ENCODE data around the gene RAB8A.
A peak's percentile ranks its signal among the peaks of the same experiment; 100 is the strongest.
"Not testable (repeated sequence)": the region's sequence is repeated elsewhere in the genome, so short reads cannot be mapped to it uniquely, and the experiment has no call there.

RAB8A gene

DNA sequence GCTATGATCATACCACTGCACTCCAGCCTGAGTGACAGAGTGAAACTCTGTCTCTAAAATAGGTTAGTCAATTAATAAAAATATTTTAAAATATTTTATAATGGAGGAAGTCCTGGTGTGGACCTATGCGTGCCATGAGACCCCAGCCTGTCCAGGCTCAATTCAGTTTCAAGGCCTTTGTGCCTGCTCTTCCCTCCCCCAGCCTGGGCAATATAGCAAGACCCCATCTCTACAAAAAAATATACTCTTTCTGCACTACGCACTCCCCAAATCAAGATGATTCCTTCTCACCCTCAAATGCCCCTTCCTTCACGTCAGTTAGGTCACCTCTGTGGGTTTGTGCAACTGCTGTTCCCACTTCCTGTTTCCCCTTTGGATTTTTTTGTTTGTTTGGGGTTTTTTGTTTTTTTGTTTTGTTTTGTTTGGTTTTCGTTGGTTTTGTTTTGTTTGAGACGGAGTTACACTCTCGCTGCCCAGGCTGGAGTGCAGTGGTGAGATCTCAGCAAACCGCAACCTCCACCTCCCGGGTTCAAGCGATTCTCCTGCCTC is 30.4 kb downstream of the RAB8A start:
- no peak for DNase-seq (ENCODE audit: low read depth)

DNA sequence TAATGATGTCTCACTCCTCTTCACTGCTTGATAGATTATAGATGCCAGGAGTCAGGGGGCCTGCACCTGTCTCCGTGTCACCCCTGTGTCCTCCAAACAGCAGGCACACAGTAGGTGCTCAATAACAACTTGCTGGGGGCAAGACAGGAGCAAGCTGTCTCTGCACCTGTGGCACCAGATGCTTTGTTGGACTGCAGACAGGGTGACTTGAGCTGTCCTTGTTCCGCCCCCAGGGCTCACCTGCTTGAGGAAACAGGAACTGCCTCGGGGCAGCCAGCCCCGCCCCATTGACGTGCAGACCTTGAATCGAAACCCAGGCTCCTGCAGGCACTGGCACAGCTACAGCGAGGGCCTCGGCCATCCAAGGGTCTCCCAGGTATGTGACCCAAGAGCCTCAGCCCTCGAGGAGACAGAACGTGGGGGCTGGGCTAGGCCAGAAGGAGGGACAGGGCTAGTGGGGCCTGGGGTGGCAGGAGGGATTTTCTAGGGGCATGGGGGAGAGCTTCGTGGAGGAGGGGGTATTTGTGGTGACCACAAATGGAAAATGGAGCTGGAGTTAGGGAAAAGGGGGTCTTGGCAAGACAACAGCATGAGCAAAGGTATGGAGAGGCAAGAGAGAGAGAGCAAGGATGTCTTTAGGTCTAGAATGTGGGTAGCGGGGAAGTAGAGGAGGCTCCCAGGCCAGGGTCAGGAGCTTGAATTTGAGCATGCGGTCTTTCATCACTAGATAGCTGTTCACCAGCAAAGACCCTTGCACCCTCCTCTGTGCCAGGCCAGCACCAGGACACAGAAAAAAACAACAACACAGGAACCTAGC is 31.9 kb downstream of the RAB8A start, which contains the start of gene HSH2D:
HSH2D (plus strand) TSS at position 287 of the 817 bp plus-strand sequence. CDS start 5,066 bp downstream, outside the sequence.
- no peak for DNase-seq (ENCODE audit: low read depth)

DNA sequence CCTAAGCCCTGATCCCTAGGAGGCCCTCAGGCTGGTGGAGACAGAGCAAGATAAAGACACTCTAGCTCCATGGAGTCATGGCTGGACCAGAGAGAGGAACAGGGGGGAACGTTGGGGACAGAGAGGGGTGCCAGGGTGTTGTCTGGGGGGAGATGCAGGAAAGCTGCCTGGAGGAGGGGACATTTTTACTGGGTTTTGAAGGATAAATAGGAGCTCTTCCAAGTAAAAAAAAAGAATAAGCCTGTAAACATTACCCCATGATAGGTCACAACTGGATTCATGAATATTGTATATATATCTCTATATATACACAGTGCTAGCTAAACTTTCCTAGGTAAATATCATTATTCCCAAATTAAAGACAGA is 32.5 kb downstream of the RAB8A start:
- DNase-seq (ENCODE audit: low read depth): no peak

DNA sequence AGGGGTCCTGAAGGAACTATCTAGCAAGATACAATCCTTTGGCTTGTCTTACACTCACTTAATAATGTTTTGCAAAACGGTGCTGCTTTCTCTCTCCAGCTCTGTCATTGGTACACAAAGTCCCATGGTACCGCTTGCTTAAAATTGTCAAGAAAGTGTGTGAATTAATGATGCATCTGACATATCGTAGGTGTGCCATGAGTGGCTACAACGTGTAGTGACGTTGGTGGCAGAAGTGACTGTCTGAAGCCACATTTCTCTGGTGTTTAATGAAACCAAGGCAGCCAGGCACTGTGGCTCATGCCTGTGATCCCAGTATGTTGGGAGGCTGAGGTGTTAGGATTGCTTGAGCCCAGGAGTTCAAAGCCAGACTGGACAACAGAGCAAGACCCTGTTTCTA is 34.4 kb downstream of the RAB8A start:
- no peak for DNase-seq (ENCODE audit: low read depth)

DNA sequence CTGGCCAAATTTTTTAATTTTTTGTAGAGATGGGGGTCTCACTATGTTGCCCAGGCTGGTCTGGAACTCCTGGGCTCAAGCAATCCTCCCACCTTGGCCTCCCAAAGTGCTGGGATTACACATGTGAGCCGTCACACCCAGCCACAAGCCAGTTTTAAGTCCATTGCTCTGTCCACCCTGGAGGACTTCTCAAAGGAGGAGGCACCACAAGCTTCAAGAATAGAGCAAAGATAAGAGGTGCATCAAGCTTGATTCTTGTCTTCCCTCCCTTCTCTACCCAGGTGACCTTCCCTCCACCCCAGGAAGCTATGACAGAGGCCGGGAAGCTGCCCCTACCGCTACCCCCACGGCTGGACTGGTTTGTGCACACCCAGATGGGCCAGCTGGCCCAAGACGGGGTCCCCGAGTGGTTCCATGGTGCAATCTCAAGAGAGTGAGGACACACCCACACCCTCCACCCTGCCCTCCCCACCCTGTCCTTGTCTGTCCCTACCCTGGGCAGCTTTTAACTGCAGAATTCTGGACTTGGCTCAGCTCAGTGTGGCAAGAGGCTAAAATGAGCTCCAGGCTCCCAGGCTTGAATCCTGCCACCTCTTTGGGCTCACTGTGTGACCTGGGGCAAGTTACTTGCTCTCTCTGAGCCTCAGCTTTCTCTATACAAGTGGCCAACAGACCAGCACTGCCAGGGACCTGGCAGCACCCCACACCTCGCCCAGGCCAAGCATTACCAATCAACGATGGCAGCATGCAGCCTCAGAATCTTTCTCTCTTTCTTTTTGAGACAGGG is 36.9 kb downstream of the RAB8A start:
- DNase-seq (ENCODE audit: low read depth): no peak

DNA sequence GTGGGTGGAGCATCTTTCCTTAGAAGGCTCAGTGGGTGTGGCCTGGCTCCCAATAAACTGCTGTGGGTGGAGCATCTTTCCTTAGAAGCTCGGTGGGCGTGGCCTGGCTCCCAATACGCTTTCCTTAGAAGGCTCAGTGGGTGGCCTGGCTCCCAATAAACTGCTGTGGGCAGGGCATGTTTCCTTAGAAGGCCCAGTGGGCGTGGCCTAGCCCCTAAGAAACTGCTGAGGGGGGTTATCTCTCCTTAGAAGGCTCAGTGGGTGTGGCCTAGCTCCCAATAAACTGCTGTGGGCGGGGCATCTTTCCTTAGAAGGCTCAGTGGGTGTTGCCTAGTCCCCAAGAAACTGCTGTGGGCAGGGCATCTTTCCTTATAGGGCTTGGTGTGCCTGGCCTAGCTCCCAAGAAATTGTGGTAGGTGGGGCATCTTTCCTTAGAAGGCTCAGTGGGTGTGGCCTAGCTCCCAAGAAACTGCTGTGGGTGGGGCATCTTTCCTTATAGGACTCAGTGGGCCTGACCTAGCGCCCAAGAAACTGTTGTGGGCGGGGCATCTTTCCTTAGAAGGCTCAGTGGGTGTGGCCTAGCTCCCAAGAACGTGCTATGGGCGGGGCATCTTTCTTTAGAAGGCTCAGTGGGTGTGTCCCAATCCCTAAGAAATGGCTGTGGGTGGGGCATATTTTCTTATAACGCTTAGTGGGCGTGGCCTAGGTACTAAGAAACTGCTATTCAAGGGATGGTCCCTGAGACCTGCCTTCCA is 42.1 kb downstream of the RAB8A start:
- DNase-seq (ENCODE audit: low read depth): peak; percentile 43

DNA sequence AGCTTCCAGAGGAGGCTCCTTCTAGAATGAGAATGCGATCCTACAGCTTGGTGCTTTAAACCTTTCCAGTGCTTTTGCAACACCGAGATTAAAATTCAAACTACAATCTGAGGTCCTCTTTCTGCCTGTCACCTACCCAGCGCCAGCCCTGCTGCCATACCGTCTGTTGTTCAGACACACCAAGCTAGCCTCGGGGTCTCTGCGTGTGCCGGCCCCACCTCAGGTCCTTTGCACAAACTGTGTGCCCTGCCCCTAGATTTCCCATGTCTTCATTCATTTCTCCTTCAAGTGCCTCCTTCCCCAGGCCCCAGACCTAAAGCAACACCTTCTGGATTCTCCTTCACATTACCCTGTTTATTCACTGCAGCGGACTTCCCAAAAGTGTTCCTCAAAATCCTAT is 42.9 kb downstream of the RAB8A start:
- no peak for DNase-seq (ENCODE audit: low read depth)

DNA sequence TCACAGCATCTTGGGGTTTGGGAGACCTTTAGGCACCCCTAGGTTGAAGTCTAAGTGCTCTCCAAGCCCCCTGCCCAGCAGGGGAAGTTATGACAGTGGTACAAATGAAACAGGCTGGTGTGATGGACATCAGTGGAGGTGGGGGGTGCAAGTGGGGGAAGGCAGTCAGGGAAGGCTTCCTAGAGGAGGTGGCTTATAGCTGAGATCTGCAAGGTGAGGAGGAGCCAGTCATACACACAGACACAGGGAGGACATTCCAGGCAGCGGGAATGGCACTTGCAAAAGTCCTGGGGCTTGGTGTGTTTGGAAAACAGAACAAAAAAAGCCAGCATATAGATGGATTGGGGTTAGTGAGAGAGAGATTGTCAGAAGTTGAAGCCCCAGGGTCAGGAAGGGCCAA is 43.4 kb downstream of the RAB8A start:
- DNase-seq (ENCODE audit: low read depth): no peak

DNA sequence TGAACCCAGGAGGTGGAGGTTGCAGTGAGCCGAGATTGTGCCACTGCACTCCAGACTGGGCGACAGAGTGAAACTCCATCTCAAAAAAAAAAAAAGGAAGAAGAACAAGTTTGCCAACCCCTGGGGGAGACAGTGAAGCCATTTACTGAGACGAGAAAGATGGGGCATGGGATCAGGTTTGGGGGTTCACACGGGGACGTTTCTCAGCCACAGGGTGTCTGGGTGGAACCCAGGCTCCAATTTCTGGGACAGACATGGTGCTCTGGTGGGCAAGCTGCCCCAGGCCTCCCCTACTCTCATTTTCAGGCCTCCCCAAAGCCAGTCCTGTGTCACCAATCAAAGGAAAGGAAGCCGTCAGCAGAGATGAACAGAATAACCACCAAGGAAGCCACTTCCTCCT is 45.2 kb downstream of the RAB8A start:
- no peak for DNase-seq (ENCODE audit: low read depth)

DNA sequence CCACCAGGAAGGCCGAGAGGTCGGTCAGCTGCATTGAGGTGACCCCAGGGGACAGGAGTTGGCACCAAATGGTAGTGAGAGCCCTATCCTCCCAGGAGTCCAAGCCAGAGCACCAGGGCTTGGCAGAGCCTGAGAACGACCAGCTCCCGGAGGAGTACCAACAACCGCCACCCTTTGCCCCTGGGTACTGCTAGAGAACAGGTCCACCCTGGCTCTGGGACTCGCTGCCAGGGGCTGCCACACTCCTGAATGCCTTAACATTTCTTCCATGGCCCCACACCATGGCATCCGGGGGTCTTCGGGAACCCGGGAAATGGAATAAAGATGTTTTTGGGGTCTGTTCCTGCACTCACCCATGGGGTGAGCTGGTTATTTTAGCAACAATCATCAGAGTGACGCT is 45.9 kb downstream of the RAB8A start:
- DNase-seq (ENCODE audit: low read depth): no peak

DNA sequence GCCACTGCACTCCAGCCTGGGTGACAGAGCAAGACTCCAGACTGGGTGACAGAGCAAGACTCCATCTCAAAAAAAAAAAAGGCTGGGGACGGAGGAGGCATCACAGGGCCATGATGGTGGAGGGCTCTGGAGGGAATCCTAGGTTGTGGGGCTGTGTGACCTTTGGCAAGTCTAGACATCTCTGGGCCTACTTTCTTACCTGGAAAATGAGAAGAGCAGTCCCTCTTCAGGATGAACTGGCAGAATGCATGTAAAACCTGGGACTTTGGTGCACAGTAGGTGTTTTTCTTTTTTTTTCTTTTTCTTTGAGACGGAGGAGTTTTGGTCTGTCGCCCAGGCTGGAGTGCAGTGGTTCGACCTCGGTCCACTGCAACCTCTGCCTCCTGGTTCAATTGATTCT is 48.0 kb downstream of the RAB8A start:
- DNase-seq (ENCODE audit: low read depth): no peak

DNA sequence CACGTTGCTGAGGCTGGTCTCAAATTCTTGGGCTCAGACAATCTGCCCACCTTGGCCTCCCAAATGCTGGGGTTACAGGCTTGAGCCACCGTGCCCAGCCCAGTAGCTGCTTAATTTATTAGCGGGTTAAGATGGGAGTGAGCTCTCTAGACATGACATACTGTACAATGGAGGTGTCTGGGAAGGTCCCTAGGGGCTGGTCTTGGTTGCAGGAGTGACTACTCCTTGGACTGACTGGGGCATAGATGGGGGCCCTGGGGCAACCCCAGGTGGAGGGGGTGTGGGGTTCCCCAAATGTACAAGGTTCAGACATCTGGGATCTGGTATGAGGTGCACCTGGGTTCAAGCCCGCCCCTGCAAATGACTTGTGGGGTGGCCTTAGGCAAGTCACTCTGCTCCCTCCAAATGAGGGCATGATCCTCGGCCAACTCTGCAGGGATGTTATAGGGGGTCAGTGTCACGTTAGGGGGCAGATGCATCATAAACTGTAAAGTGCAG is 48.8 kb downstream of the RAB8A start:
- no peak for DNase-seq (ENCODE audit: low read depth)

DNA sequence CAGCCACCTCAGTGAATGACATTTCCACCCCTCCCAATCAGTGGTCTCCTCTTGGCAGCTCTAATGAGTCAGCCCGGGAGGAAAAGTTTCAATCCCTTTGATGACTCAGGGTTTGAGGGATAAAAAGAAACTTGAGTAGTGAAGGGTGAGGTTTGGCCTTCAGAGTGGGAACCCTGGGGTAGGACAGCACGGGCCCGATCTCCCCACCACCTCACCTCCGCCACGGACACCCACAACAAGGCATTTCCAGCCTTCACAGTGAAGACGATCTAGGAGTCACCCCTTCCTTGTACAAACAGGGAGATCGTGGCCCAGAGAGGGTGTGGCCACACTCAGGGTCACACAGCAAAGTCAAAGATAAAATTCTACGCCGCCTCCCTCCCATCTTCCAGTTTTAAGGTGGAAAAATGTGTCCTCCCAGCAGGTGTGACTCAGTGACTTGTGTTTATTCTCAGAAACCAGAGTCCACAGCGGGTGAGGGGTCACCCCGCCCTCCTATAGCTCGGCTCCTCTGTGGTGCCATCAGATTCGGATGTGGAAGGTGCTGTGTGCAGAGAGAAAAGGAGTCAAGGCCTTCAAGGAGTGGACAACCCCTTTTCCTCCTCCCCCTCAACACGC is 49.4 kb downstream of the RAB8A start:
- no peak for DNase-seq (ENCODE audit: low read depth)

DNA sequence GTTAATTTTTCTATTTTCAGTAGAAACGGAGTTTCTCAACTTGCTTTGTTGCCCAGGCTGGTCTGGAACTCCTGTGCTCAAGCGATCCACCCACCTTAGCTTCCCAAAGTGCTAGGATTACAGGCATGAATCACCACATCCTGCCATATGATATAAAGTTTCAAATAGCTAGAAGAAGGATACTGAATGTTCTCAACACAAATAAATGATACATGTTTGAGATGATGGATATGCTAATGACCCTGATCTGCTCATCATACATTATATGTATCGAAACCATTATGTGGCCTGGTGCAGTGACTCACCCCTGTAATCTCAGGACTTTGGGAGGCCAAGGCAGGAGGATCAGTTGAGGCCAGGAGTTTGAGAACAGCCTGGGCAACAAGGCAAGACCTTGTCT is 50.2 kb downstream of the RAB8A start:
- DNase-seq (ENCODE audit: low read depth): no peak

DNA sequence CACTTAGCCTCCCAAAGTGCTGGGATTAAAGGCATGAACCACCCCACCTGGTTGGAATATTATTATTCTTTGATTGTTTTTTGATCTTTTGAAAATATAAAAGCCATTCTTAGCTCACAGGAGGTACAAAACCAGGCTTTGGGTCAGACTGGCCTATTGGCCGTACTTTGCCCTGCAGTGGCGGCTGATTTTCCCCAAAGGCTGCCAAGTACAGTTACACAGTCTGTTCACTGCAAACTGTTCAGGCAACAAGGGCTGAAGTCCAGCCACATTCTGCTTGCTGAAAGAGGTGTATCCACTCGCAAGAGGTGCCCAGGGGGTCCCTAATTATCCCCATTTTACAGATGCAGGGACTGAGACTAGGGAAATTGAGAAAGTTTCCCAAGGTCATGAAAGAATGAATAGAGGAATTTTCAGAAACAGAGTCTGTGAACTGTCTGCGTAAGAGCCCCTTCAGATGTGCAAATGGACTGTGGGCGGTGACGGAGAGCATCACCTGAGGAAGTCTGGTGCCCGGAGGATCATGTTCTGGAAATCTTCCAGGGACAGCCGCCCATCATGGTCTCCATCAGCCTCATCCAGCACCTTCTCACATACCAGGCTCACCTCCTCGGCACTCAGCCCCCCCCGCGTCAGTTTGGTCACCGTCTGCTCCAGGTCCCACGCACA is 52.7 kb downstream of the RAB8A start:
- no peak for DNase-seq (ENCODE audit: low read depth)

DNA sequence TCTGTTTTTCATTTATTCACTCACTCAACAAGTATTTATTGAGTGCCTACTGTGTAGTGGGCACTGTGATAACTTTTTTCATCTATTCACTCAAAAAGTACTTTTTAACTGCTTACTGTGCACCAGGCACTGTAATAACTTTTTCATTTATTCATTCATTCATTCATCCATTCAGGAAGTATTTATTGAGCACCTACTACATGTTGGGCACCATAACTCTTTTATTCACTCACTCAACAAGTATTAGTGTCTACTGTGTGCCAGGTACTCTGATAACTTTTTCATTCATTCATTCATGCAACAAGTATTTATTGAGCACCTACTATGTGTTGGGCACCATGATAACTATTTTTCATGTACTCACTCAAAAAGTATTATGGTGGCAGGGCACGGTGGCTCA is 54.7 kb downstream of the RAB8A start:
- no peak for DNase-seq (ENCODE audit: low read depth)

DNA sequence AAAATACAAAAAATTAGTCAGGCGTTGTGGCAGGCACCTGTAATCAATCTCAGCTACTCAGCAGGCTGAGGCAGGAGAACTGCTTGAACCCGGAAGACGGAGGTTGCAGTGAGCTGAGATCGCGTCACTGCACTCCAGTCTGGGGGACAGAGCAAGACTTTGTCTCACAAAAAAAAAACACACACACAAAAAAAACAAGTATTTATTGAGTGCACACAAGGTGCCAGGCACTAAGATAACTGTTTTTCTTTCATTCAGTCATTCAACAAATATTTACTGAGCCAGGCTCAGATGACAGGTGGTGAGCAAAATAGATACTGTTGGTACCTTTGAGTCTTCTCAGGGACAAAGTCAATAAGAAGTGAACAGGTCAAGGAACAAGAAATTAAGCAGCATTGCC is 55.4 kb downstream of the RAB8A start:
- no peak for DNase-seq (ENCODE audit: low read depth)

DNA sequence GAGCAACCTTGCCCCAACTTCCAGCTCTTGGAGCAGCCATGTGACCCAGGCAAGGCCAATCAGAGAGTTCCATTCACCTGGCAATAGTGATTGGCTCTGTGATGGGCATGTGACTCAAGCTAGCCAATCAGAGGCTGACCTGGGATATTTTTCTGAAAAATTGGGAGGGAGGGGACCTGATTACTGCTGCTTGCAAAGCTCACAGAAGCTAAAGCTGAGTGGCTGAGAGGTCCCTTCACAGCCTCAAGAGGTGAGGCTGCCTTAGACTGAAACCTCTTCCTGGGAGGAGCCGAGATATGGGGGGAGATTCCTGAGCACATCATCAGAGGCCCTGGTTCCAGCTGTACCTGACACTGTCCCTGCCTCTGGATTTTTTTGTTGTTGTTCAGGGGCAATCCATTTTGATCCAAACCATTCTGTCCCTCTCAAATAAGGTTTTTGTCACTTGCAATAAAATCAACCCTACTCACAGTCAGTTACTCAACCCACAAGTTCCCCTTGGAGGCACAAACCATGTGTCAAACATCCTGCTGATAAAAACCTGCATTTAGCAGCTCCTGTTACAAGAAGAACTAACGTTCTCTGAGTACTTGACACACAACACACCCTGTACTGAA is 56.9 kb downstream of the RAB8A start:
- DNase-seq (ENCODE audit: low read depth): peak; percentile 91

DNA sequence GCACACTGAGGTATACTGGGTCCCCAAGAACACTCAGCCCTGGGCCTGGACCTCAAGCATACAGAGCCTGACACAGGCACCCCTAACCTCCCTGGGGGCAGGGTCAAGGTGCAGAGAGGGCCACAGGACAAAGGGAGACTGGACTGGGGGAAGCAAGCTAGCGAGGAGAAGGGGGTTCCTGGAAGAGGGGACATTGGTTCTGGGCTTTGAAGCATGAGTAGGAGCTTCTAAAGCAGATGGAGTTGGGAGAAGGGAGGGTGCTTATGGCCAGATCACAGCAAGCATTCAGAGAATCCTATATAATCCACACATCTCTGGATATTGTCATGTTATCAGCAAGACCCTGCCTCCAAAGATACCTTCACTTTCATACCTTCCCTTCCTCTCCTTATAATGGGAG is 58.4 kb downstream of the RAB8A start:
- DNase-seq (ENCODE audit: low read depth): no peak

DNA sequence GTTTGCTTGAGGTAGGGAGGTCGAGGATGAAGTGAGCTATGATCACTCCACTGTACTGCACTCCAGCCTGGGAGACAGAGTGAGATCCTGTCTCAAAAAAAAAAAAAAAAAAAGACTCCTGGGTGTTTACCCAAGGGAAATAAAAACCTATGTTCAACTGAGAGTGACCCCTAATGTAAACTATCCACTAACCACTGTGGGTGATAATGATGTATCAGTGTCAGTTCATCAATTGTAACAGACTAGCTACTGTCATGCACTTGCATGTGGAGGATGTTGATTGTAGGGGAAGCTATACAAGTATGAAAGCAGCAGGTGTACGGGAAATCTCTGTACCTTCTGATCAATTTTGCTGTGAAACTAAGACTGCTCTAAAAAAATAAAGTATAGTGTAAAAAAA is 64.3 kb downstream of the RAB8A start:
- DNase-seq (ENCODE audit: low read depth): no peak

DNA sequence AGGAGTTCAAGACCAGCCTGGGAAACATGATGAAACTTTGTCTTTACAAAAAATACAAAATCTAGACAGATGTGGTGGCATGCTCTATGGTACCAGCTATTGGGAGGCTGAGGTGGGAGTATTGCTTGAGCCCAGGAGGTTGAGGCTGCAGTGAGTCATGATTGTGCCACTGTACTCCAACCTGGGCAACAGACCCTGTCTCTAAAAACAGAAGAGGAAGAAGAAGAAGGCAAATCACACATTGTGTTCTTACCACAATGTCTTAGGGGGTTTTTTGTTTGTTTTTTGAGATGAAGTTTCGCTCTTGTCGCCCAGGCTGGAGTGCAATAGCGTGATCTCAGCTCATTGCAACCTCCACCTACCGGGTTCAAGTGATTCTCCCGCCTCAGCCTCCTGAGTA is 67.2 kb downstream of the RAB8A start:
- not testable (repeated sequence) for DNase-seq (ENCODE audit: low read depth)

All from CMK (cell line).